Amygdala (tissue), 56 donors: Measurements from ENCODE around the gene TAF9.
"Not testable (repeated sequence)": the region's sequence is repeated elsewhere in the genome, so short reads cannot be mapped to it uniquely, and the experiment has no call there.

Source experiments
- DNase-seq, 56 donors: peaks; one replicate each; lab custom pipeline; 2025; lab: John Stamatoyannopoulos, UW

TAF9 gene, protein sequence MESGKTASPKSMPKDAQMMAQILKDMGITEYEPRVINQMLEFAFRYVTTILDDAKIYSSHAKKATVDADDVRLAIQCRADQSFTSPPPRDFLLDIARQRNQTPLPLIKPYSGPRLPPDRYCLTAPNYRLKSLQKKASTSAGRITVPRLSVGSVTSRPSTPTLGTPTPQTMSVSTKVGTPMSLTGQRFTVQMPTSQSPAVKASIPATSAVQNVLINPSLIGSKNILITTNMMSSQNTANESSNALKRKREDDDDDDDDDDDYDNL

GRCh38 chr5:69369340-69370121 lies at the start of gene TAF9, which contains the start of the genes AK6 and RAD17:
TAF9 (minus strand) TSS chr5:69369520; CDS start chr5:69365737, 3,783 bp downstream.
AK6 (minus strand) TSS chr5:69369520; CDS start chr5:69369490, 30 bp downstream.
RAD17 (plus strand) TSS chr5:69369818; CDS start chr5:69372209, 2,391 bp downstream.
- DNase-seq, result peak; percentile 65 to 99 (median 92)

GRCh38 chr5:69418554-69418953 lies 49.2 kb upstream of the TAF9 start:
- no peak for DNase-seq

GRCh38 chr5:69416699-69417098 lies 47.4 kb upstream of the TAF9 start:
- DNase-seq, result no peak

- no peak for DNase-seq
These were observed 46.9 kb upstream of the TAF9 start for GRCh38 chr5:69416180-69416579.

GRCh38 chr5:69415584-69415958 lies 46.3 kb upstream of the TAF9 start:
- no peak for DNase-seq

DNA sequence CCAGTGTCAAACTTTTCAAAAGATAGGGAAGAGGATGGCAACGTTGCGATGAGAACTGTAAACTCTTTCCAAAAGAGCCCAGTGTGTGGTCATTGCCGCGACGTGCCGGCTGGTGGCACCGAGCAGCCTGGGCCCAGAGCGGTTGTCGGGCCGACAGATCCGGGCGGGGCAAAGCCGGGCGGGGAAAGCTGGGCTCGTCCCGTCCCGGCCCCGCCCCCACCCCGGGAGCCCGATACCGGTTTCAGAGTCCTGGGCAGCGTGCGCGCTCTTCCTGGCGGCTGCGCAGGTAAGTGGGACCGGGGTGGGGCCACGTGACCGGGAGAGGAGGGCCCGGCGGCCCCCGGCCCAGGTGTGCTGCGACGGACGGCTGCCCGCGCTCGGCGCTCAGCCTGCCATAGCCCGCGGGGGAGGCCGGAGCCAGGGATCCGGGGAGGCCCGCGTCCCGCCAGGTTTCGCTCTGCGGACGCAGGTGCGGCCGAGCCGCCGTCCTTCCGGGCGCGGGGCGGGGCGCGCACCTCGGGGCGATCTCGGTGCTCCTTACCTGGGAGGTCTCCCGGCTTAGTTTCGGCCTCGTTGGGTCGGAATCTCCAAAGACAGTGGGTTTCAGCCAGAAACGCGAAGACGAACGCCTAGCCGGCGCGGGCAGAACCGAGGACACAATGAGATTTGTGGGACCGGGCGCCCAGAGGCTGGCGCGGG lies 45.7 kb upstream of the TAF9 start, which contains the start of gene MARVELD2:
Gene MARVELD2, plus strand, starts transcription at position 232 of the 699 bp plus-strand sequence. CDS start 4,270 bp downstream, outside the sequence.
- peak in 27 of 56 donors; percentile 1 to 53 (median 15) for DNase-seq

DNA sequence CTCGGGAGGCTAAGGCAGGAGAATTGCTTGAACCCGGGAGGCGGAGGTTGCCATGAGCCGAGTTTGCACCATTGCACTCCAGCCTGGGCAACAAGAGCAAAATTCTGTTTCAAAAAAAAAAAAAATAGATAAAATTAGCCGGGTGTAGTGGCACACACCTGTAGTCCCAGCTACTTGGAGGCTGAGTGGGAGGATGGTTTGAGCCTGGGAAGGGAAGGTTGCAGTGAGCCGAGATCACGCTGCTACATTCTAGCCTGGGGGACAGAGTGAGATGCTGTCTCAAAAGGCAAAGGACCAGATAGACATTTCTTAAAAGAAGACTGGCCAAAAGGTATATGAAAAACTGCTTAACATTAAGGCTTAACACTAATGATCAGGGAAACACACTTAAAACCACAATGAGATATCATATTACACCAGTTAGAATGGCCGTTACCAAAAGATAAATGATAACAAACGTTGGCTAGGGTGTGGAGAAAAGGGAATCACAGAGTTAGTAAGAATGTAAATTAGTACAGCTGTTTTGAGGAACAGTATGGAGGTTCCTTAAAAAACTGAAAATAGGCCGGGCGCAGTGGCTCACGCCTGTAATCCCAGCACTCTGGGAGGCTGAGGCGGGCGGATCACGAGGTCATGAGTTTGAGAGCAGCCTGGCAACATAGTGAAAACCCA lies 35.5 kb upstream of the TAF9 start:
- no peak for DNase-seq

- DNase-seq, result no peak
These were observed 9.1 kb upstream of the TAF9 start for GRCh38 chr5:69378376-69378775.

DNA sequence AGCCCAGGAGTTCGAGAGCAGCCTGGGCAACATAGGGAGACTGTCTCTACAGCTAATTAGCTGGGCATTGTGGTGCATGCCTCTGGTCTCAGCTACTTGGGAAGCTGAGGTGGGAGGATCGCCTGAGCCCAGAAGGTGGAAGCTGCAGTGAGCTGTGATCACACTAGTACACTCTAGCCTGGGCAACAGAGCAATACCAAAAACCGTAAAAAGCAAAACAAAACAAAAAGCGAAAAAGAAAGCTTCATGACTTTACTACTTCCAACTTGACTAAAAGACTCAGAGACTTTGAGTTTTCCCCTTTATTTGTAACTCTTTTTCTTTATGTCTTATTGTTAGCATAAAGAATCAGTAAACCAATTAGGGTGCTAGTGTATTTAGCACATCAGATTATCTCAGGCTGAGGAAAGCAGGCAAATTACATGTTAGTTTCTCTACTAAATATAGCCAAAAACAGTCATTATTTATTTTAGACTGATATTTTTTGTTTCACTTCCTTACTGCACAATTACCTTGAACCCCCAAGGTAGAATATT lies 5.7 kb upstream of the TAF9 start:
- no peak for DNase-seq

DNA sequence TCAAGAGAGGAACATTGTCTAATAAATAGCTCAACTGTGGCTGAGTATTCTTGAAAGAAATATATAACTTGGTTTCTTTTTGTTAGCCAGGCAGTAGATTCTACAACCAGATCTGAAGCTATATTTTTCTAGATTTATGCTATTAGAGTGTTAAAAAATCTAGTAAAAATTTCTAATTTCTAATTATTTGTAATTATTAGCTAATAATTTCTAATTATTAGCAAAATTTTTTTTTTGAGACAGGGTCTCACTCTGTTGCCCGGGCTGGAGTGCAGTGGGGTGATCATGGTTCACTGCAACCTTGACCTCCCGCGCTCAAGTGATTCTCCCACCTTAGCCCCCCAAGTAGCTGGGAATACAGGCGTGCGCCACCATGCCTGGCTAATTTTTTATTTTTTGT lies 3.1 kb upstream of the TAF9 start:
- DNase-seq, result no peak

GRCh38 chr5:69370335-69370734 lies 1.0 kb upstream of the TAF9 start:
- DNase-seq, result not testable (repeated sequence)

DNA sequence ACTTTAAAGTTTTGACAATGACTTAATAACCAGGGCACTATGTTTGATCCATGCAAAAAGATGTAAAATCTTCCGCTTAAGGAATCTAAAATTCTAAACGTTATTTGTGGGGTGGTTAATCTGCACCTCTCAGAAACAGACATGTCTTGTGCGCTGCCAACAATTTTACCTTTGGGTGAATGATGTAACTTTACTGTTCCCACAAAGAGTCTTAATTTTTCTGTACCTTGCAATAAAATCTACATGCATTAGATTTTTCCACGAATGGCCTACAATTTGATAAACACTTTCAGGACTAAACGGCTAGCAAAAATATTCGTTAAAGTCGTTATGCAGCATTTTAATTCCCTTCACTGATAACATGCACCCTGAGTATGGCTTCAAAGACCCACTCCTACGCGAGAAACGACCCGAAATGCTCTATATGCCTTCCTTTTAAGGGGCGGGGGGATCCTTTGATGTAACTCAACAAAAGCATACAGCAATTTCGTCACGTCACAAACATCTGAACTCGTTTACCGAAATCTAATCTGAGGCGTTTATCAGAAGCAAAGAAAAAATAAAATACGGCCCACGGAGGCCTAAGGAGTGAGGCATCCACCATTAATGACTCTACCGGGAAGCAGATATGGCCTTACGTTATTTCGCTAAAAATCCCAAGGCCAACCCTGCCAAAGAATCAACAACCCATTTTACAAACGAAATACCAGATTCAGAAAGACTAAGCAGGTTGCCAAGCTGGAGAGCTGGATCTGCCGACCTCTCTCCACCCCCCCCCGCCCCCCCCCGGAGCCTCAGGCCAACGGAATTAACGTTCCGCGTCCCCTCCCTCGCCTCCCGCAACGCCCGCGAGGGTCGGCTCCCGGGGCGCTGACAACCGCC lies 621 bp downstream of the TAF9 start:
- DNase-seq, result peak in 1 of 56 donors; percentile 51

GRCh38 chr5:69367697-69368279 lies 1.5 kb downstream of the TAF9 start:
- no peak for DNase-seq

DNA sequence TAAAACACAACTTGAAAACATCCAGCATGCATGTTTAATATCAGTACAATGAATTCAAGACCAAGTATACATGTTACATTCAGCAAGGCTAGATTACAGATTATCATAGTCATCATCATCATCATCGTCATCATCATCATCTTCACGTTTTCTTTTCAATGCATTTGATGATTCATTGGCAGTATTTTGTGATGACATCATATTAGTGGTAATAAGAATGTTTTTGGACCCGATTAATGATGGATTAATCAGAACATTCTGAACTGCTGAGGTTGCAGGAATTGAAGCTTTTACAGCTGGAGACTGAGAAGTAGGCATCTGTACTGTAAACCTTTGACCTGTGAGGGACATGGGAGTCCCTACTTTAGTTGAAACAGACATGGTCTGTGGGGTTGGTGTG lies 4.5 kb downstream of the TAF9 start:
- no peak for DNase-seq

DNA sequence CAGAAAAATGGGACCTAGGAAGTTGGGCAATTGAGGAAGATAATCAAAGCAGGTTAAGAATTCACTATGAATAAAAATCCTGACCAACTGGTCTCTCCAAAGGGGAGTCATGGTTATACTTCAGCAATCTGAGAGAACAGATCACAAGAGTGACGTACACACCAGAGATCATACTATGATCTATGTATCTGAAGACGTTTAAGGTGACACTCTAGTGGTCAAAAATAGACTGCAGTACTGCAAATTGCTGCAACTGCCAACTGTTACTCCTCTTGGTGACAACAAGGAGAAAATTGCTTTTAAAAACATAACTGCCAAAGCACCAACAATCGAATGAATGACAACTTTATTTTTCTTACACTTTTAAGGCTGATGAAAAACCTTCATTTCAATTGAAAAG lies 4.9 kb downstream of the TAF9 start:
- no peak for DNase-seq

GRCh38 chr5:69360442-69360841 lies 8.9 kb downstream of the TAF9 start:
- no peak for DNase-seq

DNA sequence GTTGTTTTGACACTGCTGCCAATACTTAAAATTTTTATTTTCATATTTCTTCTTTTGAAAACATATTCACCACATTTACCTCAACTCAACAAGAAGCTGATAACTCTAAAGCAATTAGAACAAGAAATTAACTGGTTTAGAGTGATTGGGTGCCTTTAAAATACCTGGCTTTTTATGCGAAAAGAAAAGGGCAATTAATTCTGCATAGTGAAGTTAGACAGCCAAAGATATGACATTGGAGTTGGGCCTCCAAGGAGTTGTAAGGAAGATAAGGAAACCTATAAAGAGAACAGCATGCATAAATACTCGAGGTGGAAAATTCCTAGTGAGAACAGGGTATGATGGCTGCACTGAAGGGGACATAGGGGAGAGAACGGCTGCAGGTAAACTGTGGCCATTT lies 9.6 kb downstream of the TAF9 start:
- no peak for DNase-seq

DNA sequence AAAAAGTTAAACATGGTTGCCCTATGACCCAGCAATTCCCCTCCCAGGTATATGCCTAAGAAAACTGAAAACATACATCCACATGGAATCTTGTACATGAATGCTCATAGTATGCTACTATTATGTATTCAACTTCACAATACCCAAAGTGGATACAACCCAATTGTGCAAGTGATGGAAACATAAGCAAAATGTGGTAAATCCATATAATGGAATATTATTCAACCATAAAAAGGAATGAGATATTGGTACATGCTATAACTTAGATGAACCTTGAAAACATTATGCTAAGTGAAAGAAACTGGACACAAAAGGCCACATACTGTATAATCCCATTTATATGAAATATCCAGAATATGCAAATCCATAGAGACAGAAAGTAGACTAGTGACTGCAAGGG lies 18.7 kb downstream of the TAF9 start:
- no peak for DNase-seq

- no peak for DNase-seq
These were observed 26.2 kb downstream of the TAF9 start for GRCh38 chr5:69343083-69343482.
